PC-3 (cell line): ENCODE data around the gene IGLL1. TPM values are rescaled to one million over a fixed set of nuclear protein-coding genes. Genes with fewer than 3 reads are reported as not detected.
"Not testable (repeated sequence)": the region's sequence is repeated elsewhere in the genome, so short reads cannot be mapped to it uniquely, and the experiment has no call there.

Source experiments
- ATAC-seq: fragments of 200-7000 bp; cut with Tn5 transposase; 2 replicates; pipeline ENCODE4 v1.9.1; 2020; ENCODE audit warnings: mild to moderate bottlenecking, moderate library complexity
- BruUV-seq: library from RNA; stranded (reverse); fragments of 400-500 nt; replicated peaks from 2 replicates; lab custom pipeline; 2021; lab: Mats Ljungman, UMichigan
- CTCF ChIA-PET: fragments of 300-600 bp; sonication (Branson Sonifier 250); formaldehyde crosslinking; loops from one replicate; lab custom pipeline; 2022; ENCODE audit warnings: antibody characterized with exemption; lab: Charles Lee
- POLR2A ChIA-PET: fragments of 300-600 bp; sonication (Branson Sonifier 250); formaldehyde crosslinking; loops from one replicate; lab custom pipeline; 2022; ENCODE audit warnings: antibody characterized with exemption; ENCODE audit not compliant: unreplicated experiment; lab: Charles Lee
- DNase-seq: peaks from one replicate; pipeline ENCODE4 v3.0.0-alpha.2; 2015
- H2AFZ ChIP-seq: fragments of 300-600 bp; sonication (generic); 2 replicates; pipeline ENCODE4 v1.6.0; 2016; ENCODE audit warnings: antibody characterized with exemption, low read length
- H3F3A ChIP-seq: fragments of 300-600 bp; sonication (generic); one replicate; pipeline ENCODE4 v1.6.0; 2017; ENCODE audit warnings: antibody characterized with exemption, low read length, control low read depth, mild to moderate bottlenecking; ENCODE audit not compliant: unreplicated experiment
- H3K27ac ChIP-seq: fragments of 300-600 bp; sonication (generic); 2 replicates; pipeline ENCODE4 v1.5.1; 2016; ENCODE audit warnings: mild to moderate bottlenecking, low read length
- H3K27me3 ChIP-seq: fragments of 300-600 bp; sonication (generic); 2 replicates; pipeline ENCODE4 v1.6.1; 2016; ENCODE audit warnings: low read length, mixed read lengths
- H3K36me3 ChIP-seq: fragments of 300-600 bp; sonication (generic); 2 replicates; pipeline ENCODE4 v1.6.1; 2016; ENCODE audit warnings: low read depth, mixed run types, low read length, mixed read lengths
- H3K4me1 ChIP-seq: fragments of 300-600 bp; sonication (generic); 2 replicates; pipeline ENCODE4 v1.5.1; 2016; ENCODE audit warnings: low read length; ENCODE audit not compliant: insufficient read depth
- H3K4me2 ChIP-seq: fragments of 300-600 bp; sonication (generic); 2 replicates; pipeline ENCODE4 v1.6.0; 2016; ENCODE audit warnings: low read length
- H3K4me3 ChIP-seq: fragments of 300-600 bp; sonication (generic); 2 replicates; pipeline ENCODE4 v1.5.1; 2016; ENCODE audit warnings: mild to moderate bottlenecking, low read length, mixed read lengths
- H3K79me2 ChIP-seq: fragments of 300-600 bp; sonication (generic); 2 replicates; pipeline ENCODE4 v1.6.1; 2017; ENCODE audit warnings: low read length, mixed read lengths
- H3K9ac ChIP-seq: fragments of 300-600 bp; sonication (generic); 2 replicates; pipeline ENCODE4 v1.6.0; 2016; ENCODE audit warnings: mild to moderate bottlenecking, low read length
- H3K9me2 ChIP-seq: fragments of 300-600 bp; sonication (generic); replicated peaks from 2 replicates; pipeline ENCODE4 v1.6.1; 2016; ENCODE audit warnings: mixed run types, low read length, mixed read lengths
- H3K9me3 ChIP-seq: fragments of 300-600 bp; sonication (generic); 2 replicates; pipeline ENCODE4 v1.6.1; 2016; ENCODE audit warnings: low read length, mixed read lengths
- H4K20me1 ChIP-seq: fragments of 300-600 bp; sonication (generic); 2 replicates; pipeline ENCODE4 v1.6.1; 2016; ENCODE audit warnings: low read length, mixed read lengths
- CTCF ChIP-seq: fragments of 300-600 bp; sonication (generic); conservative IDR thresholded peaks from 2 replicates; pipeline ENCODE4 v1.5.1; 2017; ENCODE audit warnings: antibody characterized with exemption, low read depth, mild to moderate bottlenecking, low read length
- EZH2 ChIP-seq: fragments of 300-600 bp; sonication (generic); IDR thresholded peaks from one replicate; pipeline ENCODE4 v1.6.1; 2017; ENCODE audit warnings: antibody characterized with exemption, mild to moderate bottlenecking, low read length; ENCODE audit not compliant: unreplicated experiment
- EZH2phosphoT487 ChIP-seq: fragments of 300-600 bp; sonication (generic); IDR thresholded peaks from 2 replicates; pipeline ENCODE4 v1.6.1; 2018; ENCODE audit warnings: mild to moderate bottlenecking, antibody characterized with exemption, low read length, borderline replicate concordance
- intact Hi-C: fragments of 100-400 bp; cut with micrococcal nuclease; formaldehyde crosslinking; loops from 2 replicates; pipeline ENCODE4 v1.9.0; 2023
- total RNA-seq: library from RNA; depleted of rRNA; stranded (reverse); fragments of >200 nt; gene quantifications from 2 replicates; pipeline ENCODE4 v1.2.3, GENCODE V29; 2014

Gene IGLL1
- total RNA-seq, 1 experiment from 2014 or later: not detected

- no peak overlapping the region for H3K27ac ChIP-seq
- H2AFZ ChIP-seq: no peak overlapping the region
- no peak overlapping the region for H3K4me2 ChIP-seq
- H3F3A ChIP-seq: no peaks in the 10 kb centered on the region
- ATAC-seq: no peak
- H3K9ac ChIP-seq: no peak overlapping the region
- no peaks in the 10 kb centered on the region for H3K9me2 ChIP-seq
- no peak overlapping the region for H3K4me3 ChIP-seq
- no peaks in the 10 kb centered on the region for H3K27me3 ChIP-seq
- intact Hi-C loops: loop anchor here (5.0 kb wide), 1 partner anchor 302 kb away; no protein-coding TSS in a partner anchor
- no peaks in the 10 kb centered on the region for H3K9me3 ChIP-seq
- no TSS peak for BruUV-seq
- POLR2A ChIA-PET: no interaction called here
- CTCF ChIA-PET: no interaction called here
- DNase-seq: no peak
- 0 out of 2 replicates have a peak, but pooled peaks cover 6% of the 10 kb centered on the region for H3K4me1 ChIP-seq
- H3K79me2 ChIP-seq: no peaks in the 10 kb centered on the region
- no peaks in the 10 kb centered on the region for H4K20me1 ChIP-seq
- TF ChIP-seq EZH2phosphoT487 (no peak), EZH2 (no peak), CTCF (no peak)
- no peaks in the 10 kb centered on the region for H3K36me3 ChIP-seq
Observed at GRCh38 chr22:23544852-23545251, 35.2 kb downstream of the IGLL1 start.

- POLR2A ChIA-PET, H2AFZ ChIP-seq, CTCF ChIA-PET, H3K79me2 ChIP-seq, H3K4me2 ChIP-seq, H3F3A ChIP-seq, H3K27ac ChIP-seq, ATAC-seq, H3K9ac ChIP-seq, H3K27me3 ChIP-seq, H3K9me3 ChIP-seq, BruUV-seq, H3K9me2 ChIP-seq, H3K4me3 ChIP-seq, H3K4me1 ChIP-seq, DNase-seq, H4K20me1 ChIP-seq, H3K36me3 ChIP-seq: not testable (repeated sequence)
- intact Hi-C loops: loop anchor here (2.0 to 5.0 kb wide), 2 partner anchors 47 to 304 kb away; no protein-coding TSS in a partner anchor
Observed at GRCh38 chr22:23543506-23544000, 36.5 kb downstream of the IGLL1 start.

- no peak overlapping the region for H3K9ac ChIP-seq
- ATAC-seq: 0 out of 2 replicates have a peak, but pooled peaks have one; percentile 18
- no peaks in the 10 kb centered on the region for H3K27me3 ChIP-seq
- TF ChIP-seq CTCF: no peak
- no peak for TF ChIP-seq EZH2
- TF ChIP-seq EZH2phosphoT487: no peak
- no peaks in the 10 kb centered on the region for H3K9me2 ChIP-seq
- H3K27ac ChIP-seq: no peak overlapping the region
- CTCF ChIA-PET: no interaction called here
- no peaks in the 10 kb centered on the region for H4K20me1 ChIP-seq
- H3K4me2 ChIP-seq: no peak overlapping the region
- H3K4me1 ChIP-seq: 0 out of 2 replicates have a peak, but pooled peaks cover 9% of the 10 kb centered on the region
- no peaks in the 10 kb centered on the region for H3K79me2 ChIP-seq
- no TSS peak for BruUV-seq
- POLR2A ChIA-PET: no interaction called here
- H3K36me3 ChIP-seq: no peaks in the 10 kb centered on the region
- H3K9me3 ChIP-seq: no peaks in the 10 kb centered on the region
- no peak overlapping the region for H3K4me3 ChIP-seq
- DNase-seq: peak; percentile 51
- H2AFZ ChIP-seq: no peak overlapping the region
- no peaks in the 10 kb centered on the region for H3F3A ChIP-seq
- intact Hi-C loops: loop anchor here (2.0 to 5.0 kb wide), 2 partner anchors 48 to 304 kb away; no protein-coding TSS in a partner anchor
Observed at GRCh38 chr22:23542933-23543332, 37.2 kb downstream of the IGLL1 start.

GRCh38 chr22:23542391-23542790 is 37.7 kb downstream of the IGLL1 start:
- H3K79me2 ChIP-seq, H3K4me3 ChIP-seq, H3K36me3 ChIP-seq, ATAC-seq, H3K27me3 ChIP-seq, BruUV-seq, H3K4me1 ChIP-seq, H3K4me2 ChIP-seq, H2AFZ ChIP-seq, CTCF ChIA-PET, H3K27ac ChIP-seq, DNase-seq, H4K20me1 ChIP-seq, POLR2A ChIA-PET, H3K9me2 ChIP-seq, H3F3A ChIP-seq, H3K9me3 ChIP-seq, H3K9ac ChIP-seq: not testable (repeated sequence)
- intact Hi-C loops: loop anchor here (2.0 to 5.0 kb wide), 2 partner anchors 48 to 305 kb away; no protein-coding TSS in a partner anchor
